ENCODE results near the gene FURIN. TPM values are rescaled to one million over a fixed set of nuclear protein-coding genes. Genes with fewer than 3 reads are reported as not detected.

Gene FURIN
- total and polyA plus RNA-seq, 12 donors = 29.5 to 82.5 (median 40.9) TPM

DNA sequence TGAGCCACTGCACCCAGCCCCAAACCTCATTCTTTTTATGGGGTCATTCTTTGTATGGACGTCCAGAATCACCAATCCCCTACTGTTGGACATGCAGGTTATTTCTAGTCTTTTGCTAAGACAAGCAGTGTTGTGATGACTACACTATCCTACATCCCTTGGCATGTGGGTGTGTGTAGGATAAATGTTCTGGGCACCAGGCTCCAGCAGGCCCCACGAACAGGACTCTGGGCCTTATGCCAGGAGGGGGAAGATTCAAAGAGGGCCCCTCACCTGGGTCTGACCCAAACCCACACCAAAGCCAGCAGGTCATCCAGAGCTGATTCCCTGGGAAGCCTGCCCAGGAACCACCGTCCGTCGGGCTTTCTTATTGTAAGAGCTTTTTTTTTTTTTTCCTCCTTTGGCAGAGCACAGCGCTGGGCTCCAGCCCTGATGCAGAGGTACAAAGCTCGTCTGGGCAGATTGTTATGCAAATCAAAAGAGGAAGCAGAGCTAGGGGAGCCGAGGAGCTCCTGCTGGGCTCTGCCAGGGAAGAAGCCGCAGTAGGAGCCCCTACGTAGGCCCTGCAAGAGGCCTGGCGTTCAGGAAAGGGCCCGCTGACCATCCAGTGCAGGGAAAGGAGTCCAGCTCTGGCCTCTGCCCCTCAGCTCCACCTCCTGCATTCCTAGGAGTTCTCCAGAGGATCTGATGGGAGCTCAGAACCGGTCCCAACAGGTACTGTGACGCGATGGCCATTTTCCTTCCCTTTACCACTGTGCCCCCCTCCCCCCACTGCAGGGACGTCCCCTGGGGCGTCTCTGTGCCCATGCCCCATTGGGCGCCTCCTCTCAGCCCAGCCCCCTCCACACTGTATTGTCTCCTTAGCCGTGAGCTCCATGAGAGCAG, 29.0 kb upstream of the FURIN start:
- H3K27ac ChIP-seq = peak overlapping the region in 3 of 10 donors; percentile 43 to 88 (median 53)
- no peak for DNase-seq

DNA sequence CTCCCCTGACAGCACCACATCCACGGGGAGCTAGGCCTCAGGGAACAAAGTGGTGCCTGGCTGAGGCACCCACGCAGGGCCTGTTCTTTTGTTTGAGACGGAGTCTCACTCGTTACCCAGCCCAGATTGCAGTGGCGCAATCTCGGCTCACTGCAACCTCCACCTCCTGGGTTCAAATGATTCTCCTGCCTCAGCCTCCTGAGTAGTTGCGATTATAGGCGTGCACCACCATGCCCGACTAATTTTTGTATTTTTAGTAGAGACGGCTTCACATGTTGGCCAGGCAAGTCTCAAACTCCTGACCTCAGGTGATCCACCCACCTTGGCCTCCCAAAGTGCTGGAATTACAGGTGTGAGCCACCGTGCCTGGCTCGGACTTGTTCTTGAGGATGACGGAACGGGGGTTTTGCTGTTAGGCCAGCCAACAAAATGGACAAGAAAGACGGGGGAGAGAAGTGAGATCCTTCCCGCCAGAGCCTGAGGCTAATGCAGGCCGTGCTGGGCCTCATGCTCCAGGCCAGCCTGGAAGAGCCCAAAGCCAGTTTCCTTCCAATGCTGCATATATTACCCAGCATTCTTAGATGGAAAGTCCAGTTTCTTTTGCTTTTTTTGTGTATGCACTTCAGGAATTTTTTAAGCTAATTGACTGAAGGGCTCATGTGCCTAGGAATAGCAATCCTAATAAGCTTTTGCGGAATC, 28.1 kb upstream of the FURIN start:
- no peaks in the 10 kb centered on the region for H3K9me3 ChIP-seq
- TF ChIP-seq, protein P1, sequence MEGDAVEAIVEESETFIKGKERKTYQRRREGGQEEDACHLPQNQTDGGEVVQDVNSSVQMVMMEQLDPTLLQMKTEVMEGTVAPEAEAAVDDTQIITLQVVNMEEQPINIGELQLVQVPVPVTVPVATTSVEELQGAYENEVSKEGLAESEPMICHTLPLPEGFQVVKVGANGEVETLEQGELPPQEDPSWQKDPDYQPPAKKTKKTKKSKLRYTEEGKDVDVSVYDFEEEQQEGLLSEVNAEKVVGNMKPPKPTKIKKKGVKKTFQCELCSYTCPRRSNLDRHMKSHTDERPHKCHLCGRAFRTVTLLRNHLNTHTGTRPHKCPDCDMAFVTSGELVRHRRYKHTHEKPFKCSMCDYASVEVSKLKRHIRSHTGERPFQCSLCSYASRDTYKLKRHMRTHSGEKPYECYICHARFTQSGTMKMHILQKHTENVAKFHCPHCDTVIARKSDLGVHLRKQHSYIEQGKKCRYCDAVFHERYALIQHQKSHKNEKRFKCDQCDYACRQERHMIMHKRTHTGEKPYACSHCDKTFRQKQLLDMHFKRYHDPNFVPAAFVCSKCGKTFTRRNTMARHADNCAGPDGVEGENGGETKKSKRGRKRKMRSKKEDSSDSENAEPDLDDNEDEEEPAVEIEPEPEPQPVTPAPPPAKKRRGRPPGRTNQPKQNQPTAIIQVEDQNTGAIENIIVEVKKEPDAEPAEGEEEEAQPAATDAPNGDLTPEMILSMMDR (IDR thresholded peaks at IDR 0.05) = no peak

More for the DNA sequence above, 29.0 kb upstream of the FURIN start:
- Histone ChIP-seq H3K4me3 (peak overlapping the region in 2 of 10 donors; percentile 9 to 41), H3K36me3 (no peaks in the 10 kb centered on the region), H3K27me3 (no peaks in the 10 kb centered on the region), H3K4me1 (peaks cover 0 to 65% (median 0%) of the 10 kb centered on the region in 9 donors), H3K9me3 (no peaks in the 10 kb centered on the region)
- TF ChIP-seq, protein P1 (IDR thresholded peaks at IDR 0.05) = no peak
- peak in 7 of 8 donors; percentile 51 to 73 (median 64) for ATAC-seq
- intact Hi-C loops (cut with DNase I) = no loop called here
- 64 to 67% methylated on average over 19 of the region's 19 CpGs for WGBS, 2 donors

DNA sequence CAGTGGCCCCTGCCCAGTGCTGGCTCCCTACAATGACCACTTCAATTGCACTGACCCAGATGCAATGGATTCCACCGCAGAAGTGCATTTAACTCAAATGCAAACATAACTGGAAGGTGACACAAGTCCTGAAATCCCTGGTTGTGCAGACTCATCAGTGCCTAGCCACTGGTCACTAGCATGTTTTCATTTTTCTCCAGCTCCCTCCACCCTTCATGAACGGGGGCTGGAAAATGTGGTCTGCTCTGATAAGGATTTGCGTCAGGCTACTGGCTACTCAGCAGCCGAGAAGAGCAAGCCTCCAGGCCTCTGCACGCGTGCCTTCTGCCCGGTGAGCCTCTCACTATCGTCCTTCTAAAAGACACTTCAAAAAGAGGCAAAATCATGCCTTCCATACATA, 27.4 kb upstream of the FURIN start:
- Histone ChIP-seq H3K4me1 (peaks cover 0 to 67% (median 0%) of the 10 kb centered on the region in 9 donors), H3K27me3 (no peaks in the 10 kb centered on the region), H3K4me3 (no peak overlapping the region), H3K36me3 (no peaks in the 10 kb centered on the region), H3K9me3 (no peaks in the 10 kb centered on the region), H3K27ac (no peak overlapping the region)
- intact Hi-C loops (cut with DNase I) = no loop called here
- DNase-seq (no peak), ATAC-seq (no peak)
- TF ChIP-seq, protein P1 (IDR thresholded peaks at IDR 0.05) = no peak
- WGBS, 2 donors = 78 to 80% methylated on average over 8 of the region's 8 CpGs

More for the DNA sequence above, 28.1 kb upstream of the FURIN start:
- DNase-seq (no peak), ATAC-seq (no peak)
- Histone ChIP-seq H3K27me3 (no peaks in the 10 kb centered on the region), H3K4me3 (peak overlapping the region in 2 of 10 donors; percentile 9 to 41), H3K27ac (peak overlapping the region in 1 of 10 donors; percentile 88), H3K4me1 (peaks cover 0 to 69% (median 0%) of the 10 kb centered on the region in 9 donors), H3K36me3 (no peaks in the 10 kb centered on the region)
- intact Hi-C loops (cut with DNase I) = no loop called here
- WGBS, 2 donors = 95 to 96% methylated on average over 18 of the region's 18 CpGs

DNA sequence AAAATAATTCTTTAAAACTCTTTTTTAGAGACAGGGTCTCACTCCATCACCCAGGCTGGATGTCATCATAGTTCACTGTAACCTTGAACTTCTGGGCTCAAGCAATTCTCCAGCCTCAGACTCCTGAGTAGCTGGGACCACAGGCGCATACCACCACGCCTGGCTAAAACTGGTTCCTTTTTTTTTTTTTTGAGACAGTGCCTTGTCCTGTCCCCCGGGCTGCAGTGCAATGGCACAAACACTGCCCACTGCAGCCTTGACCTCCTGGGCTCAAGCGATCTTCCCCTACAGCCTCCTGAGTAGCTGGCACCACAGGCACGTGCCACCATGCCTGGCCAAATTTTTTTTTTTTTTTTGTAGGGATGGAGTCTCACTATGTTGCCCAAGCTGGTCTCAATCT, 23.7 kb upstream of the FURIN start:
- Histone ChIP-seq H3K27ac (peak overlapping the region in 1 of 10 donors; percentile 88), H3K36me3 (no peaks in the 10 kb centered on the region), H3K4me1 (peaks cover 0 to 34% (median 0%) of the 10 kb centered on the region in 9 donors), H3K4me3 (no peak overlapping the region), H3K9me3 (no peaks in the 10 kb centered on the region), H3K27me3 (no peaks in the 10 kb centered on the region)
- ATAC-seq (peak in 1 of 8 donors; percentile 38), DNase-seq (no peak)
- 83 to 85% methylated on average over 5 of the region's 5 CpGs for WGBS, 2 donors
- intact Hi-C loops (cut with DNase I) = no loop called here
- TF ChIP-seq, protein P1 (IDR thresholded peaks at IDR 0.05) = no peak

Data from heart right ventricle (tissue), 16 donors.